Stimulated activated CD4-positive, alpha-beta T cell treated with anti-CD3 and anti-CD28 coated beads, Interleukin-12 subunit alpha, Interleukin-12 subunit beta, amount 100 ng/mL, for 48 hours (primary cell): ENCODE data around the gene LMF2.

Source experiments
- DNase-seq, 3 donors: peaks; one replicate each; pipeline ENCODE4 v3.0.0-alpha.2; 2020; ENCODE audit warnings: low read depth in 2 of 3, low spot score in 1 of 3

Gene LMF2

GRCh38 chr22:50483977-50484853 lies 23.3 kb downstream of the LMF2 start:
- DNase-seq: no peak

GRCh38 chr22:50483556-50483955 lies 23.9 kb downstream of the LMF2 start:
- DNase-seq: no peak

- DNase-seq: no peak
Measured at GRCh38 chr22:50483106-50483505, 24.4 kb downstream of the LMF2 start.

GRCh38 chr22:50482107-50483074 lies 25.1 kb downstream of the LMF2 start:
- no peak for DNase-seq

- peak in 2 of 3 donors; percentile 43 to 50 for DNase-seq
Measured at GRCh38 chr22:50481440-50482106, 25.9 kb downstream of the LMF2 start, which contains the start of gene ADM2. TSS of gene ADM2 (plus strand) at chr22:50481543. CDS start at chr22:50481848, 305 bp downstream.

- no peak for DNase-seq
Measured at GRCh38 chr22:50481045-50481439, 26.5 kb downstream of the LMF2 start.

- DNase-seq: no peak
Measured at GRCh38 chr22:50479721-50480120, 27.8 kb downstream of the LMF2 start.

- no peak for DNase-seq
Measured at GRCh38 chr22:50477923-50478322, 29.6 kb downstream of the LMF2 start.

GRCh38 chr22:50476868-50477267 lies 30.6 kb downstream of the LMF2 start:
- no peak for DNase-seq

GRCh38 chr22:50475652-50476002 lies 31.9 kb downstream of the LMF2 start:
- no peak for DNase-seq

- peak; percentile 75 to 87 (median 78) for DNase-seq
Measured at GRCh38 chr22:50474710-50475651, 32.5 kb downstream of the LMF2 start, which contains the start of gene SBF1. TSS of gene SBF1 (minus strand) at chr22:50475035. CDS start at chr22:50474840, 195 bp downstream.

GRCh38 chr22:50473855-50474671 lies 33.4 kb downstream of the LMF2 start:
- DNase-seq: peak in 1 of 3 donors; percentile 20

GRCh38 chr22:50473088-50473487 lies 34.4 kb downstream of the LMF2 start:
- DNase-seq: peak in 2 of 3 donors; percentile 32 to 37

- no peak for DNase-seq
Measured at GRCh38 chr22:50471962-50472361, 35.5 kb downstream of the LMF2 start.

- DNase-seq: no peak
Measured at GRCh38 chr22:50471197-50471847, 36.2 kb downstream of the LMF2 start.

- DNase-seq: no peak
Measured at GRCh38 chr22:50470491-50470890, 37.0 kb downstream of the LMF2 start.

GRCh38 chr22:50469377-50470305 lies 37.9 kb downstream of the LMF2 start:
- peak; percentile 83 to 90 (median 88) for DNase-seq
